NCI-H345 treated with DMSO at 0.1 percent for 48 hours (cell line): Measurements from ENCODE around the gene SLC38A10.

Experiments used
- DNase-seq: peaks from one replicate; lab custom pipeline; 2025; ENCODE audit not compliant: unreplicated experiment; lab: John Stamatoyannopoulos, UW

SLC38A10 gene

DNA sequence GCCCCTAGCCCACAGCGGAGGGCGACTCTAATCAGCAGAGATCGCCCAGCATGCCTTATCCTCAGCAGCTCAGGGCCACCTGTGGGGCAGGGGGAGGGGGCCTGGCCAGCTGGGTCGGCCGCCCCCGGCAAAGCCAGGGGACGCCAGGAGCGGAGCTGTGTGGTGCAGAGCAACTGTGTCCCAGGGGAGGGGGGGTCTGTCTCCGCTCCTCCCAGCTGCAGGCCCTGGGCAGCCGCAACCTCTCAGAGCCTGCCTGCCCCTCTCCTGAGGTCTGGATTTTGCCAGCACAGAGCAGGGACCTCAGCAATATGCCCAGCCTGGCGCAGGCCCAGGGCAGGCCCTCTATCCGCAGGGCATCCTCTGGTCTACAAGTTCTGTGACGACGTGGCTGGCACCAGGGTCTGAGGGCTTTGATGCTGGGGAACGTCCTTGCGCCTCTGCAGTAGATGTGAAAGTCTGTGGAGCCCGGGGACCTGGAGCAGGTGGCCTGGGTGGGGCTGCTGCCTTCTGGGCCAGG is 36.5 kb upstream of the SLC38A10 start:
- DNase-seq: no peak

DNA sequence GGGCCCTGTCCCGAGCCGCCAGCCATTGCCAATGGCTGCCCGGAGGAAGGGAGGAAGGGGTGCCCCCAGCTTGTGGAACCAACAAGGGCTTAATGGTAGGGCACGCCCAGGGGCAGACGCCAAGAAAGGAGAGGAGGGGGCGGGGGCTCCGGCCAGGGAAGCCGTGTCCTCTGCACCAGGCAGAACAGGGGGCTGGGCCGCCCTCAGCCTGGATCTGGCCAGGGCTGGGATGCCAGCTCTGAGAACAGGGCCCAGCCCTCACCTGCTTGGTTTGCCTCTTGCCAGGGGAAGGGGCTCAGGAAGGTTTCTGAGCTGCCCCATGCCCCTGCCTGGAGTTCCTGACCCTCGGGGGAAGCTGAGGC is 35.8 kb upstream of the SLC38A10 start:
- no peak for DNase-seq

DNA sequence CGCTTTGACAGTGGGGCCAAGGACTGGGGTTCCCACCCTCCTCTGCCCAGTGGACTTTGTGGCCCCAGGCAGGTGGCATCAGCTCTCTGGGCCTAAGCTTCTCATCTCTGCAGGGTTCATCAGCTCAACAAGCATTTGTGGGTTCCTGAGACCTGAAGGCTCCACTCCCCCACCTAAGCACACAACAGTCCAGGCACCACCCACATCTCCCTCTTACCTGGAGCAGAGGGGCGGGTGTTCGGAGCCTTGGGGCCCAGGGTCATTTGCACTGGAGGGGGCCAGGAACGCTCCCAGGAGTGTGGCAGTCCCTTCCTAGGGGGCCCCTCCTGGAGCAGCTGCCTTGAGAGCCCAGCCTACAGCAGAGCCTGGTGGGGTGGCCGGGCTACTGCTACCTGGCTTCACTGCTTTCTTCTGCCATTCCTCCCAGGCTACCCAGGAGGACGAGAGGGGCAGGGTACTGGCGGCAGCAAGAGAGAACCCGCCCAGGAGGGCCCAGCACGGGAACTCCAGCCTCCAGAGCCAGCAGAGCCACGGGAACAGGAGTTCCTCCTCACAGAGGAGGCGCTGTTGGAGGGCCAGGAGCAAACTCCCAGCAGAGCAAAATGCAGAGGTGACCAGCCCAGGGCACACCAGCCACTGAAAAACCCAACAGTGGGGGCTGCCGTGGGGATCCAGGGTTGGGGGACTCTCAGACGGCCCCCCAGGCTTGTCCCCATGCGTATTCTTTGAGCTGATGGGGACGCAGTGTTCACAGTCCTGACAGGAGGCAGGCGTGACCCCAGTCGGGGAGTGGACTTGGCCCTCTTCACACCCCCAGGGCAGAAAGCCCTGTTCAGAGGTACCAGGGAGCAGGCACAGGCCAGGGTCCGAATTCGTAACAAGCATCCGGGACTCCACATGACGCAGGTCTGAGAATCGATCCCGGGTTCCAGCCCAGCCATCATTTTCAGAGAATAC is 35.1 kb upstream of the SLC38A10 start:
- no peak for DNase-seq

DNA sequence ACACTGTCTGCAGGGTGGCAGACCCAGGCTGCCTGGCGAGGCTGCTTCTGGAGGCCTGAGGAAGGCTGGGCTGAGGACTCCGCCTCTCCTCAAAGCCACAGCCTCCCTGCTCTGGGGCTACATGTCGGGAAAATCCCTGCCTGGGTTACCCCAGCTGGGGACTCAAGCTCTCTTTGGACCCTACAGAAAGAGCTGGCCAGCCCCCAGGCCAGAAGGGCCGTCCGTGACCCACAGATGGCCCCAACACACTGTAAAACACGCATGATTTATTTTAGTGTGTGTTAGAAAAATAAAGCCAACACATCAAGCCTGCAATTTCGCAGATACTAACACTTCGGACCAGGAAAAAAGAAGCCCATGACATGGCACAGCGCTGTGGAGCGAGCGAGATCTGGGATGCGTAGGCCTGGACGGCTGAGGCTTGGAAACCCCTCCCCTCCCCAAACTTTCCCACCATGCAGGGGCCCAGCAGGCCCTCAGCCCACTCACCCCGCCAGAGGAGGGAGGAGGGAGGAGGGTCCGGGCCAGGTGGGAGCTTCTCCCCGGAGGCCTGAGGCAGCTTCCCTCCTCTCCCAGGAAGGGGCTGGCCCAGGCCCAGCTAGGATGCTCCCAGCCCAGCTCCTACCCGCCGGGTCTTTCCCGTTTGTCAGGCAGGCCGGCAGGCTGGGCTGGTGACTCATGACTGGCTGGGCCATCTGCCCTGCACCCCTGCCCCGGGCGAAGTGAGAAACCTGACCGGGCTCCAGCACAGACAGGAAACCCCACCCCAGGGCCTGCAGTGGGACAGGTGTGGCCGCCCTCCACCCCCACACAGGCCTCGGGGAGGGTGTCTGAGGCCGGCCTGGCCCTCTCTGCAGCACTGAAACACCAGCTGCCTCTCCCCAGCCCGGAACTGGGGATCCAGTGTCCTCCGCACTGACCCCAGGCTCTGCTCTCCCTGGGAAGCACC is 34.1 kb upstream of the SLC38A10 start:
- DNase-seq: no peak

DNA sequence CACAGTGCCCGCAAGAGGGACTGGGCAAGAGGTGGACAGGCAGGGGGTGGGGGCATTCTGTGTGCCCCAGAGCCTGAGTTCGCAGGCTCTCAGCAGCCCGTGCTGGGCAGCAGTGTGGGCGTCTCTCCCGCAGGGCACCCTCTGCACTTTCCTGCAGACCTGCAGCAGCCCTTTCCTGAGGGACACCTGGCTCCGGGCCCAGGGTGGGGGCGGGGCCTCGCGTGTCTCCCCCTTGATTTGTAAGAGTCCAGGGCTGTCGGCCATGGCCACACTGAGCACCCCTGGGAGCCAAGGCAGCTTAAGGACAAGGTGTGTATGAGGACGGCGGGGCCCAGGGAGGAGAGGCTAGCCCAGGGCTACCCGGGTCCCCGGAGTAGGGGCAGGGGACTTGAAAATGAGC is 33.4 kb upstream of the SLC38A10 start:
- no peak for DNase-seq

DNA sequence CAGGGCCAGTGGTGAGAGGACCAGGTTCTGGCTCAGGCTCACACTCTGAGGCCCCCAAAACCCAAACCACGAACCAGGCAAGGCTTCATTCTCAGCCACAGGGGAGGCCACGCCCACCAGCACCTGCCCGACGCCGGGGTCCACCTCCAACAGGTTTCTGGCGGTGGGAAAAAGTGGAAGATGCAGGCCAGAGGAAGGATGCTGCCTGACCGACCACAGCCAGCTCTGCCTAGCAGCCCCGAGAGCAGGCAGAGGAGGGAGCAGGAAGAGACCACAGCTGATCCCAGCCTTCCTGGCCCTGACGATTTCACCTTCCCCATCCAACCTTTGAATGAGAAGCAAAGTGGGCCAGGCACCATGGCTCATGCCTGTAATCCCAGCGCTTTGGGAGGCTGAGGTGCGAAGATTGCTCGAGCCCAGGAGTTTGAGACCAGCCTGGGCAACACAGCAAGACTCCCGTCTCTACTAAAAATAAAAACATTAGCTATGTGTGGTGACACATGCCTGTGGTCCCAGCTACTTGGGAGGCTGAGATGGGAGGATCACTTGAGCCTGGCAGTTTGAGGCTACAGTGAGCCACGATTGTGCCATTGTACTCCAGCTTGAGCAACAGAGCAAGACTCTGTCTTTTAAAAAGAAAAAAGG is 30.7 kb upstream of the SLC38A10 start:
- no peak for DNase-seq

DNA sequence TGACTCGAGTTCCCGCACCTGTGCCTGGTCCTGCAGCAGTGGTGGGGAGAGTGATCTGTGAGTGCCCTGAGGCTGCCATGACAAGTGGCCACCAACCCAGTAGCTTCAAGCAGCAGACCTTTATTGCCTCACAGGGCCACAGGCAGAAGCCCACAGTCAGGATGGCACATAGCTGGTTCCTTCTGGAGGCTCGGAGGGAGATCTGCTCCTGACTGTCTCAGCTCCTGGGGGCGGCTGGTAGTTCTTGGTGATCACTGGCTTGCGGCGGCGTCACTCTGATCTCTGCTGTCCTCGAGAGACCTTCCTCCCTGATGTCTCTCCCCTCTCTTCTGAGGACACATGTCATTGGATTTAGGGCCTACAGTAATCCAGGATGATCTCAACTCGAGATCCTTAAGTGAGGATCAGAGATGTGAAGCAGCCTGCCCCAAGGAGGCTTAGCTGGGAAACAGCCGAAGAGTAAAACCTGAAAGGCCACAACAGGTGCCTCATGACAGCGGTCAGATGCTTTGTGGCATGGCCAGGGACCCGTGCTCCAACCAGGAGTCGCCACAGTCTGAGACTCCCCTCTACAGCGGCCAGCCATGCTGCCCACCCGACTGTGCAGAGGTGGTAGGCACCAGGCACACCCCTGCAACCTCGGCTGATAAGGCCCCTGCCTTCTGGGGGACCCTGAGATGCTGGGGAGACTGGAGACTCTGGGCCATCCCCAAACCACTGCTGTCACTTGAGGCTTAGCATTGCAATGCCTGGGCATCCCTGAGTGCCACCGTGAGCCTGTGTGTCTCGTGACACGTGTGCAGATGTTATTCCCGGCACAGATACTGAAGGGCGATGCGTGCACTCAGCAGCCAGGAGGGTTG is 30.0 kb upstream of the SLC38A10 start:
- no peak for DNase-seq

- DNase-seq: no peak
Observed at GRCh38 chr17:81324177-81324850, 29.2 kb upstream of the SLC38A10 start.

GRCh38 chr17:81323411-81323868 is 28.3 kb upstream of the SLC38A10 start:
- no peak for DNase-seq

DNA sequence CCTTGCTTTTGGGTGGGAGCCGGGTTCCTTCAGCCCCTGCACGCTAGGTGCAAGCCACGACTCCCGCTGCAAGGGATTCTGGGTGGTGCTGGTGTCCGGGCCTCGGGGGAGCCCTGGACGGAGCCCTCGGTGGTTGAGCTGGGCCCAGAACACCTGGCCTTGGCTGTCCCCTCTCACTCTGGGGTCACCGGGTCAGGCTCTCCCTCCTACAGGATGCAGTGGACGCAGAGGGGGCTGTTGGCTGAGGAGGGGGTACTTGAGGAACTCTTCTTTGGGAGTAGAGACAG is 27.9 kb upstream of the SLC38A10 start:
- DNase-seq: no peak

DNA sequence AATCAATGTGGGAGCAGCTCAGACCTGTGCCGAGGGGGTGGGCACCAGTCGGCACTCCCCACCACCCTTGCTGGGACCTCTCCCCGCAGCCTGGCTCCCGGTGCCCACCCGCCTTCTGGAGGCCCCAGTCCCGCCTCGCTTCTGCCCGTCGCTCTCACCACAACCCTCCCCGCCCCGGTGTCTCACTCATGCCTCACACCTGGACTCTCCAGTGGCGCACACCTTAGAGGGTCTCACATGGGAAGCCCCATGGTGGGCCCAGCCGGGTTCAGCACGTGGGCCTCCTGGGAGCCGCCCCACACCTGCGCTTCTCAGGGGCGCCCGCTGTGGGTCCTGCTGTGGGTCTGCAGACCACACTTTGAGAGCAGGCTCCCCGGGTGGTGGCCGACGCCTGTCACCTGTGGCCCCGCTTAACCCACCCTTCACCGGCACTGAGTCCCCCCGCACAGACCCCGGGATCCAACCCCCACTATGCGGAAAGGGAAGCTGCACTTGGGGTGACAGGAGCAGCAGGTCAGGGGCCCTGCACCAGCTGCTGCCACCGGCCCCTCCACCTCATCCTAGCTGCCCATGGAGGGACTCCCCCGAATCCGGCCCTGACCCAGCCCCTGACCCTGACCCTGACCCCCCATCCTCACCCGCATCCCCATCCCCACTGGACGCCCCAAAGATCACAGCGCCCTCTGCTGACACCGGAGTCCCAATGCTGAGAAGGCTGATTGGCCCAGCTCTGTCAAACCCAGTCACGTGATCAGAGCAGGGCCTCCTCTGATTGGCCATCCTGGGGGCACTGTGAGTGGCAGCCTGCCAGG is 27.4 kb upstream of the SLC38A10 start:
- DNase-seq: no peak

DNA sequence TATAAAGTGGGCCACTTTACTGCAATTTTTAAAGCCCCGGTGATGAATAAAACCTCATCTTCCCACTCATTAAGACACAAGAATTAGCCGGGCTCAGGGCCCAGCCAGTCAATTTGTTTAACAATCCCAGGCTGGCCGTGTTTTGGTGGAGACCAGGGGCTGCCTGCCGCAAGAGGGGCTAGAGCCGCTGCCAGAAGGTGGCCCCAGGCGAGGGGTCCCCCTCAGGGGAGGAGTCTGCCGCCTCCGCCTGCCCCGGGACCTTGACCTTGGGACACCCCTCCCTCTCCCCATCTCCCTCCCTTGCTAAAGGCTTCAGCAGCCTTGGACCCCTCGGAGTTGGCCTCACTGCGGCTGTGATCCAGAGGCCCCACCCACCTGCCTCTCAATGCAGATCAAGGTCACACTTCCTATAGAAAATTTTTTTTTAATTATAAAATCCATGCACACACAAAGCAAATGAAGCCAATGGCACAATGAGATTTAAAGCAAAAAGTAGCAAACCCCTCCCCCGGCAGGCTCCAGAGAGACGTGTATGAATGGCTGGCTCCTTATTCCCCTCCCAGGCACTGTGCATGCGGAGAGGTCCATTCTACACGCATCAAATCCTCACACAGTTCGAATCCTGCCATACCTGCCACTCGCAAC is 23.0 kb upstream of the SLC38A10 start:
- DNase-seq: no peak

DNA sequence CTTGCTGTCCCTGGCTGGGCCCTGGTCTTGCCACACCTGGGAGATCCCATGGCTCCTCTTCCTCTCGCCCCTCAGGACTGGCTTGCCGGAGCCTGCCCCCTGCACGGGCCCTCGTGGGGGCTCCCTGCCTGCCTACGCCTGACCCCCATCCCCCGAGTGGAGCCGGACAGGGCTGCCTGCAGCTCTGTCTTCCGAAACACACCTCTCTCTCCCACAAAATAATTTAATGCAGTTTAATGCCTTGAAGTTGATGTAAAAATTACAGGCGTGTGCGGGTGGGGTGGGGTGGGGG is 22.4 kb upstream of the SLC38A10 start:
- DNase-seq: no peak

- DNase-seq: no peak
Observed at GRCh38 chr17:81315885-81316391, 20.8 kb upstream of the SLC38A10 start.

- DNase-seq: no peak
Observed at GRCh38 chr17:81315129-81315884, 20.2 kb upstream of the SLC38A10 start.

DNA sequence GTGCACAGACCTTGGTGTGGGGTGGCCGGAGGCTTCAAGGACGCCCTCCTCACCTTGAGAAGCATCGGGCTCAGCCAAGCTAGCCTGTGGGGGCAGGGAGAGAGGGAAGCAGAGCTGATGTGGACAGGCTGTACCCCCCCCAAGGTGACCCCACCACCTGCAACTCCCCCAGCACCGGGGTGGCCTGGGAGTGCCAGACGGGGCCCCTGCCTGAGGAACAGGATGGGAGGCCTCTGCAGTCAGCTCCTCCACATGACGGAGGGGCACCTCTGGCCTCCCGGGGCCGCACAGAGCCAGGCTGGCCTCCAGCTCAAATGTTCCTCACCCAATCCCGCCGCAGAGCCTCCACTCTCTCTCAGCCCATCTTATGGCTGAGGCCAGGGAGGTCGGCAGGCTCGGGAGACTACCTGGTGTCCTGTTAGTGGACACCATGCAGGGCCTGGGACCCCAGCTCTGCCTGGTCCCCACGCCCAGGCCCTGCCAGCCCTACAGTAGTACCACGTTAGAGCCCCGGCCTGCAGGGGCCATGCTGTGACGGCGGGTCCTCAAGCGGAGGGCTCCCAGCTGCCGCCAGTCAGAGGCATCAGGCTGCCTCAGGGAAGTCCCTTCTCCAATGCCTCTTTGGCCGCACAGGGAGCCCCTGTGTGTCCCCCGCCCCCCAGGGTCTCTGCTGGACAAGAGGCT is 19.4 kb upstream of the SLC38A10 start:
- DNase-seq: no peak

GRCh38 chr17:81313776-81314397 is 18.8 kb upstream of the SLC38A10 start:
- DNase-seq: no peak
